ENCODE data around the gene MEIOSIN.
"Not testable (repeated sequence)": the region's sequence is repeated elsewhere in the genome, so short reads cannot be mapped to it uniquely, and the experiment has no call there.

The MEIOSIN gene, protein sequence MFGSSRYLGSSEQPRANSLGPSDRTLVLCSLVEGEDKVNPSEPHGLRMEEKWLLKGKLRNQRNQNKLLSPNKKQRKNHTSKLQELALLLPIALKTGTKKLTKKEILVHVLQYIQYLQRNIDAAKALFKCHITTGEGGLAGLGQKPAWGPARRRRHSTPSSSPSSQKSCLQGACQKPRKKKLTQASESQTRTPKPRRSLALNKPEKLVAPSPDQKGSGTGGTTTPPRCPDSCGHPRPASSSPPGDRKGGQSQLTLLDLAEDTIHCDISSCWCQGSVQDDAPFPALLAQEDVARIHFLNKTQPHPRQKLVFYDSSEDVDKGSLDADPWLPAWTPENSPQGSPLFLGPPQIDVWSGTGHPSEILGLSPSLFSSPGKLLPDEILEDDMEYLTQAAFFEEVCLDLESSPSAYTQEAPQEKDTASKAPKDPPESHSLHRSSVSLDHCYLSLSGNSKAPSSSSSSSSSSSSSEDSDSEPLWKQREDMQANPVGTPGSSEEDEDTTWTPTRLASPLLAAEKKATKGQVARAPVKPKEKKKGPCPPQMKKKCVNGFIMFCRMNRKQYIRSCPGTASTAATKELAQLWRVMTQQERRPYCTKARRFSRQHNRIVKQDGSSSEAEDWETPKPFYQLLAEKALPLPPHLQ

DNA sequence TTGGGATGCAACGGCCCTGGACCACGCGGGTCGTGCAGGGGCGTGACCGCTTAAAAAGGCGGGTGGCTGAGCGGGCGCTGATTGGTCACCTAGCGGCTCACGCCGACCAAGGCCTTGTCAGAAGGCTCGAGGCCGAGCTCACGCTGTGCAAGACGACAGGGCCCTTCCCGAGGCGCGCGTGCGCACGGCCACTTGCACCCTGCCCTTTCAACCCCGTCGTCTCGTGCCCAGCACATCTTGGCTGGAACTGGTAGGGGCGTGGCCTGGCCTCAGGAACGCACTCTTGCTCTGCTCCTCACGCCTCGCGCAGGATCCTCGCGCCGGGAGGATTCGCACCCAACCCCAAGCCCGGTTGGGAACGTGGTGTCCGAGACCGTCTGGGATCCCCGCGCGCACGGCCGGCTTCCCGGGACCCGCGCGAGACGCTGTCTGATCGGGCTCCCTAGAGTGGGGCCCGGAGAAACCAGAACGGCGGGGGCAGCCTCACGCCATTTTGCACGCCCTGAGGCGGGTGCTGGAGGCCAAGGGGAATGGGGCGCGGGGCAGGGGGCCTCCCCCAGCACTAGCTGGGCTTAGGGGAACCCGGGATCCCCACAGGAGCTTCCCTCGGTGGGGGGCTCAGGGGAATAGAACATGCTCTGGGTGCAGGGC lies at the start of gene MEIOSIN:
Gene MEIOSIN, plus strand, starts transcription at position 280 of the 651 bp plus-strand sequence. CDS start 1,938 bp downstream, outside the sequence.
- DNase-seq = no peak

GRCh38 chr19:45685045-45685444 lies 48.2 kb upstream of the MEIOSIN start:
- DNase-seq = not testable (repeated sequence)

DNA sequence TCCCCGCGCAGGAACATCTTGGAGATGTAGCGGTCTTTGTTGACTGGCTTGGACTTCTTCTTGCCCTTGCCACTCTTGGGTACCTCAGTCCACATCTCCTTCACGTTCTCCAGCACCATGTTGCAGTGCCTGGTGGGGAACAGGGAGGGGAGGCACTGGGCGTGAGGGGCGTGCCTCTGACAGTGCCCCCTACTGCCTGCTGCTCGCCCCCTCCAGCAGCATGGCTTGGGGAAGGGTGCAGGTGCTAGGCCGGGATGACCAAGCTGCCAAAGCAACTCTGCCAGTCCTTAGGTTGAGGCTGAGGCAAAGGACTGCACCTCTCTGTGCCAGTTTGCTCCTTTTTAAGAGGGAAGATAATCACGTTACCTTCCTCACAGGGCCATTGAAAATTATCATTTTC lies 45.6 kb upstream of the MEIOSIN start:
- no peak for DNase-seq

DNA sequence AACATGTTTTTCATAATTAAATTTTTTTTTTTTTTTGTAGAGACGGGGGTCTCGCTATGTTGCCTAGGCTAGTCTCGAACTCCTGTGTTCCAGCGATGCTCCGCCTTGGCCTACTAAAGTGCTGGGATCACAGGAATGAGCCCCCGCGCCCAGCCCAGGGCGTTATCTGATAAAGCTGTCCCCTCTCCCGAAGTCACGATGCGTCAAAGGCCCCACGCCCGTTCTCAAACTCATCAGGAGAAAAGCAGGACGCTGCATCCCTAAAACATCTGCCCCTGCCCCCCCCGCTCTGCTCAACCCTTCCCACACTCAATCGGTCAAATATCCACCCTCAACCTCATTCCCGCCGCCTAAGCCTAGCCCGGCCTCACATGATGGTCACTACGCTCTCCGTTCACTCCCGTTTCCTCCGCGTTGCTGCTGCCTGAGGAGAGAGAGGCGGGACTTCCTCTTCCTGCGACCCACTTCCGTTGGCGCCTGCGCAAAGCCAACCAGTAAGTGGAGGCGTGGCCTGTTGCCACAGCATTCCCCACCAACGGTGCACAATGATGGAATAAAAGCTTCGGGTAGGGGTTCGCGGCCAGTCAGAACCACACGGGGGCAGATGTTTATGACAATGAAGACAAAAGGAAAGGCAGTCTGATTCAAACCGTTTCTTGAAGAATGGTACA lies 41.6 kb upstream of the MEIOSIN start, which contains the start of gene SNRPD2:
Gene SNRPD2, minus strand, starts transcription at position 438 of the 671 bp plus-strand sequence. Its CDS starts 65 bp downstream, at position 373.
- peak; percentile 90 for DNase-seq

DNA sequence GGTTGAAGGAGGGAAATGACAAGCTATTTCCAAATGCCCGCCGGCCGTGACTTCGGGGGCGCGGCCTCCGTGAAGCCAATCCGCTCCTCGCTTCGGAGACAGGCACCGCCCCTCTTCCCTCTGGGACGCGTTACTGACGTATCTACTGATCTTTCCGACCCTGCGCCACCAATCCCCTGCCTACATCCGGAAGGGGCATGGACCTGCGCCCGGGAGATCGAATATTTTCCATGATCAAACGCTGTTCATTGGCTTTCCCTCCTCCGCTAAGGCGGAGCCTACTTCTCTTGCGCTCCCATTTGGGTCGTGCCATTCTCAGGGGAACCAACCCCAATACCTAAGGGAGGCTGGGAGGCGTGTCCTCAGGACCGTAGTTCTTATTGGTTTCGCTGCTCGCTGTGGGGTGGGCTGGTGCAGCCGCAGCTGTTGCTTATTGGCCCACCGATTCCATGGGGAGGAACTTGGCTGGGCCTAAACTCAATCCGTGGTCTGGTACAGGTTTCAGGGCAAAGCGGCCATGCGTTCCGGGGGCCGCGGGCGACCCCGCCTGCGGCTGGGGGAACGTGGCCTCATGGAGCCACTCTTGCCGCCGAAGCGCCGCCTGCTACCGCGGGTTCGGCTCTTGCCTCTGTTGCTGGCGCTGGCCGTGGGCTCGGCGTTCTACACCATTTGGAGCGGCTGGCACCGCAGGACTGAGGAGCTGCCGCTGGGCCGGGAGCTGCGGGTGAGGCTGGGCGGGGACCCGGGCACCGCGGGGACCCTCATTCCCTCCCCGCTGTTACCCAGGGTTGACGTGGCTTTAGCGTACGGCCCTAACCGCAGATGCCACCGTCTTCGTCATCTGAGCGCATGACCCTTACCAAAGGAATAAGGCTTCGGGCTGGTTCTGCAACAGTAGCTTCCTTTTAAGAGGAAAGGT lies 40.8 kb upstream of the MEIOSIN start, which contains the start of gene QPCTL:
Gene QPCTL, plus strand, starts transcription at position 480 of the 919 bp plus-strand sequence. Its CDS starts 38 bp downstream, at position 518.
- DNase-seq = peak; percentile 95

DNA sequence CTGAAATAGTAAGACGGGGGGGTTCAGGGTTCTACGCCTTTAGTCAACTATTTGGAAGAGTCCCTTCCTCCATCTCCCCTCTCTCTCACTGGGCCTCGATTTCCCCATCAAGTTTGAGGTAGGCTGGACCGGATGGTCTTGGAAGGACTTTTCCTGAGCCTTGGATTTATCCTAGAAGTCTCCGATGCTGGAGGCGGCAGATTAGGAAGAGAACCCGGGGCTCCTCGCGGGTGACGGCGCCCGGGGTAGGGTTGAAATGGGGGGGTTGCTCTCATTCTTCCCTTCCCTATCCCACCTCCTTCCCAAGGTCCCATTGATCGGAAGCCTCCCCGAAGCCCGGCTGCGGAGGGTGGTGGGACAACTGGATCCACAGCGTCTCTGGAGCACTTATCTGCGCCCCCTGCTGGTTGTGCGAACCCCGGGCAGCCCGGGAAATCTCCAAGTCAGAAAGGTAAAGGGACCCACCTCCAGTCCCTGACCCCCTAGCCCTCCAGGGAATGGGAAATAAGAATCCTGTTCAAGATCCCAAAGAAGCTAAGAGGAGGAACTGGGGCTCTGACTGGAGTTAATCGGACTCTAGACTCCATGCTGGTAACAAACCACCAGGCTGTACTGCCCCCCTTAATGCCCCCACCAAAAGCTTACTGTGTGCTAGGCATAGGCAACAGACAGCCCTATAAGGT lies 40.0 kb upstream of the MEIOSIN start:
- DNase-seq = peak; percentile 62

- DNase-seq = no peak
Observed at GRCh38 chr19:45701676-45702075, 31.6 kb upstream of the MEIOSIN start.

DNA sequence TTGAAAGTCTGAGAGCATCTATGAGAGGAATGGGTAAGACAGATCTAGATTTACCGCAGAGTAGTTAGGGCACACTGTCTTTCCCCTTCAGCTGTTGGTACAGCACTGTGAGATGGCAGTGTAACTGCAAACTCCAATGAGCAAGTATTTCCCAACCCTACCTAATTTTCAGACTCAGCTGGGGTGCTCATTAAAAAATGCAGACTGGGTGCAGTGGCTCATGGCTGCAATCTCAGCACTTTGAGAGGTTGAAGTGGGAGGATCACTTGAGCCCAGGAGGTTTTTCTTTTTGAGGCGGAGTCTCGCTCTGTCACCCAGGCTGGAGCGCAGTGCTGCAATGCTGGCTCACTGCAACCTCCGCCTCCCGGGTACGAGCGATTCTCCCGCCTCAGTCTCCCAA lies 28.1 kb upstream of the MEIOSIN start:
- no peak for DNase-seq

- no peak for DNase-seq
Observed at GRCh38 chr19:45705710-45706415, 27.4 kb upstream of the MEIOSIN start.

- no peak for DNase-seq
Observed at GRCh38 chr19:45710356-45711130, 22.7 kb upstream of the MEIOSIN start.

DNA sequence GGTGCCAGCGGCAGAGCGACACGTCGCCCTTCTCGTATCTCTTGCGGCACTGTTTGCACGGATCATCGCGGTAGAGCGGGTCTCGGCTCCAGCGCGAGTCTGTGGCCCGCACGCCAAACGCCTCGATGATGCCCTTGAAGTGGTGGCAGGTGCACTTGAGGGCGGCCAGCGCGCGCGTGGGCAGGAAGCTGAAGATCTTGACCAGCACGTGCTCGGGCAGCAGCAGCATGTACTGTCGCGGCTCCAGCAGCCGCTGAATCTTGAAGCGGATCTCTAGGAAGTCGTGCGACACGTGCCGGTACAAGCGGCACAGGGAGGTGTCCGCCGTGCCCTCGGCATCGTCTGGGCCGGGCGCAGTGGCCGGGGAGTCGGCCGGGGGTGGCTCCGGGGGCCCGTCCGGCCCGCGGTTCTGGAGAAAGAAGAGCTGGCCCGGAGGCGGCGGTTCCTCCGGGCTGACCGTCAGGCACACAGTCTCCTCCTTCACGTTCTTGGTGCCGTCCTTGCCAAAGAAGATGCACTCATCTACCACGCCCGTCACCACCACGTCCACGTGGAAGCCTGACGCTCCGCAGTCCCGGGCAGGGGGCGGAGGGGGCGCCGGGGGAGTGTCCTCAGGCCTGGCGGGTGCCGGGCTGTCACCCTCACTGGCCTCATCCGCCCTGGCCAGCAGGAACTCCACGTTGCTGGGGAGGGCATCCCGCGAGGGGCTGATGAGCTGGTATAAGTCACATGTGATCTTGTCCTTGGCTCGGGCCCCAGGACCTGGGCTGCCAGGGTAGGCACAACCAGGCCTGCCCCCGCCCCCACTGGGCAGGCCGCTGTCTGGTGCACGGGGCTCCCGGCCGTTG lies 21.2 kb upstream of the MEIOSIN start:
- DNase-seq = no peak

- DNase-seq = no peak
Observed at GRCh38 chr19:45712699-45713067, 20.6 kb upstream of the MEIOSIN start.

DNA sequence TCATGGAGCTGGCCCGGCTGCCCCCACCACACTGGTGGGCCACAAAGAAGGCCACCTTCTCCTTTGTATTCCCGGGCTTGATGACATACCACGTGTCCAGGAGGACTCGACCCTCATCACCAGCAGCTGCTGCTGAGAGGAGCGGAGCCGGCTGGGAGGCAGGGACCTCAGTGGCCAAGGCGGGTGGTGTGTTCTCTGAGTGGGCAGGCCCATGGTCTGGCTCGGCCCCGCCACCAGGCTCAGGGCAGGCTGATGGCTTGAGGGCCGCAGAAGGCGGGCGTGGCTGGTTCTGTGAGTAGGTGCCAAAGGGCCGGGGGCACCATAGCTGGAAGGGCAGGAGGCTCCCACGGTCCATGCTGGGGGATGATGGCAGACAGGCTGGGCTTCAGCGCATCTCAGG lies 20.1 kb upstream of the MEIOSIN start:
- DNase-seq = no peak

- no peak for DNase-seq
Observed at GRCh38 chr19:45715139-45715538, 18.1 kb upstream of the MEIOSIN start.

DNA sequence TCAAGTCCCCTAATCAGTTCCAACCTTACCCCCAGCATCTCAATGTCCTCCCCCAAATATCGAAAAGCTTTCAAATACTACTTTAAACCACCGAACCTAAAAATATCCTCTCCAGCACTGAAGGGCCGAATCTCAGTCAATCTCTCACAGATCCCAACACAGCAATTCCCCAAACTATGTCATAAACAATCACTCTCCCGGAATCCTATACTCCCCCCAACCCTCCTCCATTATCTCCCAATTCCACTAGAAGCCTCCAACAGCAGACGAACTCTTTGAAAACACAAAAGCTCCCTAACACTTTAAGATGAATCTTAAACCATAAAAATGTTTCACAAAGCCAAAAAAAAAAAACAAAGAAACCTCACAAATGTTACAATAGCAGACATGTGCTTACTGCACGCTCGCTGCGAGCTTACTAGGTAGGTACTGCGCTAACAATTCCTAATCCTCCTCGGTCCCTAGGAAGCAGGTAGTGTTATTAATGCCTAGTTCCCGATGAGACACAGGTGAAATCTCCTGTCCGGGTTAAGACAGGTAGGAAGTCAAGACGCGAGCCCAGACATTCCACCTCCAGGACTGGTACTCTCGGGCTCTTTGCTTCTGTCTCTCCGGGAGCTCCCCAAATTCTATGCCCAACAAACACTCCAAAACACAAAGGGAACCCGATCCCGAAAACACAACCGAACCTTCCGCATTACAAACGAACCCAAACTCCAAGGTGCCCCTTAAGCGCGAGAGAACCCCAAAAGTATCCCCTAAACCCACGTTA lies 16.7 kb upstream of the MEIOSIN start:
- peak; percentile 11 for DNase-seq

DNA sequence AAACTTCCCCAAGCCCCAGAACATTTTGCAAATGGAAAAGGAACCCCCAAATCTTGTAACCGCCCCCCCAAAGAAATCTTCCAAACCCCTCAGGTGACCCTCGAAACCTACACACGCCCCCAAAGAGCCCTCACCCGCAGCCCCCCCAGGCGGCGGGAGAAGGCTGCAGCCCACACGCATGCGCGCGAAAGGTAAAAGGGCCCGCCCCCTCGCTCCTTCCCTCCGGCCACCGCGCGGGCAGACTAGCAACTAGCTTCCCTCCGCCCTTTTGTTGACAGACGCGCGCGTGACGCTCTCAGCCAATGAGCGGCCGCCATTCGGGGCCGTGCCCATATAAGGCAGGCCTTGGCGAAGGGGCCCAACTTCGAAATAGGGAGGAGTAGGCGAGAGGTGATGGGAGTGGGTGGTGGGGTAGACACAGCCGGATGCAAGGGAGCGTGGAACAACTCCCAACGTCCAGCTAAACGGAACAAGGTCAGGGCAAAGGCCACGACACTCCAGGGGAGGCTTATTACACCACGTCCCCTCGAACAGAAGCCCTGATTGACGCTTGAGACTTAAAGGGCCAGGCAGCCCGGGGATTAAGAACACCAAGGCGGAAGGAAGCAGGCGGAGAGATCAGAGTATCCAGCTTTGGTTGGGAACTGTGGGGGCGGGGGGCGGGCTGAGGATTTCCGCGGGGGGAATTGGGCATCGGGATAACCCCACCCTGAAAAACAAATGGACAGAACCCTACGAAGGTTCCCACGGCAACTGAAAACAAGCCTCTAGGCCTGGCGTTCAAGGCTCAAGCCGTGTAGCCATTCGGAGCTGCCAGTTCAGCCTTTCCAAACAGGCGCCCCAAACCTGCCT lies 15.9 kb upstream of the MEIOSIN start:
- peak; percentile 96 for DNase-seq

Measured in activated effector memory CD4-positive, alpha-beta T cell treated with Interleukin-2 at 50 U/mL for 16 hours (primary cell).